Glutamatergic neuron (in vitro differentiated cells): Measurements from ENCODE around the gene C1RL. TPM values are rescaled to one million over a fixed set of nuclear protein-coding genes. Genes with fewer than 3 reads are reported as not detected.

Experiments used
- DNase-seq: peaks from one replicate; pipeline ENCODE4 v3.0.0; 2022
- H3K27ac Mint-ChIP-seq: one replicate; pipeline ENCODE4 v1.8.0; 2020; ENCODE audit warnings: mild to moderate bottlenecking, mixed read lengths, inconsistent platforms; ENCODE audit not compliant: unreplicated experiment
- H3K27me3 Mint-ChIP-seq: one replicate; pipeline ENCODE4 v1.8.0; 2020; ENCODE audit warnings: mild to moderate bottlenecking, moderate library complexity, mixed read lengths, inconsistent platforms; ENCODE audit not compliant: unreplicated experiment
- H3K36me3 Mint-ChIP-seq: one replicate; pipeline ENCODE4 v1.8.0; 2020; ENCODE audit warnings: mild to moderate bottlenecking, mixed read lengths, inconsistent platforms; ENCODE audit not compliant: unreplicated experiment
- H3K4me1 Mint-ChIP-seq: one replicate; pipeline ENCODE4 v1.8.0; 2020; ENCODE audit warnings: mild to moderate bottlenecking, low read depth, mixed read lengths, inconsistent platforms; ENCODE audit not compliant: unreplicated experiment
- H3K4me3 Mint-ChIP-seq: one replicate; pipeline ENCODE4 v1.8.0; 2020; ENCODE audit warnings: mild to moderate bottlenecking, mixed read lengths, inconsistent platforms; ENCODE audit not compliant: unreplicated experiment
- H3K9me3 Mint-ChIP-seq: one replicate; pipeline ENCODE4 v1.8.0; 2020; ENCODE audit warnings: mild to moderate bottlenecking, moderate library complexity, mixed read lengths, inconsistent platforms; ENCODE audit not compliant: unreplicated experiment
- total RNA-seq: library from RNA; stranded (reverse); fragmentation: NEBNext Ultra II Directional; extraction: Animal tissue kit (Norgen Biotek cat#: 25700); gene quantifications from one replicate; pipeline ENCODE4 v1.2.1, GENCODE V29; 2021; ENCODE audit not compliant: unreplicated experiment
- TF ChIP-seq, protein P1 (sequence below): fragments of 200-600 bp; sonication (generic); IDR thresholded peaks from one replicate; pipeline ENCODE4 v1.5.0; 2021; ENCODE audit not compliant: partially characterized antibody, unreplicated experiment

Gene C1RL
- total RNA-seq, 1 donor from 2014 or later: 12.8 TPM

- Mint-ChIP-seq H3K9me3 (peaks cover 5% of the 10 kb centered on the region), H3K4me1 (no peaks in the 10 kb centered on the region), H3K36me3 (peaks cover 21% of the 10 kb centered on the region), H3K4me3 (no peak overlapping the region), H3K27ac (no peak overlapping the region), H3K27me3 (peaks cover 5% of the 10 kb centered on the region)
- TF ChIP-seq, protein P1, sequence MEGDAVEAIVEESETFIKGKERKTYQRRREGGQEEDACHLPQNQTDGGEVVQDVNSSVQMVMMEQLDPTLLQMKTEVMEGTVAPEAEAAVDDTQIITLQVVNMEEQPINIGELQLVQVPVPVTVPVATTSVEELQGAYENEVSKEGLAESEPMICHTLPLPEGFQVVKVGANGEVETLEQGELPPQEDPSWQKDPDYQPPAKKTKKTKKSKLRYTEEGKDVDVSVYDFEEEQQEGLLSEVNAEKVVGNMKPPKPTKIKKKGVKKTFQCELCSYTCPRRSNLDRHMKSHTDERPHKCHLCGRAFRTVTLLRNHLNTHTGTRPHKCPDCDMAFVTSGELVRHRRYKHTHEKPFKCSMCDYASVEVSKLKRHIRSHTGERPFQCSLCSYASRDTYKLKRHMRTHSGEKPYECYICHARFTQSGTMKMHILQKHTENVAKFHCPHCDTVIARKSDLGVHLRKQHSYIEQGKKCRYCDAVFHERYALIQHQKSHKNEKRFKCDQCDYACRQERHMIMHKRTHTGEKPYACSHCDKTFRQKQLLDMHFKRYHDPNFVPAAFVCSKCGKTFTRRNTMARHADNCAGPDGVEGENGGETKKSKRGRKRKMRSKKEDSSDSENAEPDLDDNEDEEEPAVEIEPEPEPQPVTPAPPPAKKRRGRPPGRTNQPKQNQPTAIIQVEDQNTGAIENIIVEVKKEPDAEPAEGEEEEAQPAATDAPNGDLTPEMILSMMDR: no peak
- no peak for DNase-seq
Measured at GRCh38 chr12:7150356-7150755, 41.3 kb upstream of the C1RL start.

DNA sequence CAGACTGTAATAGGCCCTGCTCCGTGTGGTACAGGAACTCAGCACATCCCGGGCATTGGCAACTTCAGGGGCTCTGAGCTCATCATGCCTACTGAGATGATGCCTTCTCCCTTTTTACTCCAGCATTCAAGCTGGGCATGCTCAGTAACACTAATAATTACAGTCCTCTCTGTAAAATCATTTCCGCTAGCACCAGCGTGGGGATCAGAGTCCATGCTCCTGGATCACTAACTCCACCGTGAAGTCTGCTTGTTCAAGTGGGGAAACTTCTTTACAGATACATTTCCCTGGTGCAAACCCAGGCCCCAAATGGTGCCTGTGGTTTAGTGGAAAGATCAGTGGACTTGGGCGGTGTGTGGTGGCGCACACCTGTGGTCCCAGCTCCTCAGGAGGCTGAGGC is 37.9 kb upstream of the C1RL start:
- H3K27me3 Mint-ChIP-seq: peaks cover 8% of the 10 kb centered on the region
- H3K4me1 Mint-ChIP-seq: no peaks in the 10 kb centered on the region
- H3K27ac Mint-ChIP-seq: no peak overlapping the region
- no peak for DNase-seq
- TF ChIP-seq, protein P1: no peak
- peaks cover 11% of the 10 kb centered on the region for H3K9me3 Mint-ChIP-seq
- no peak overlapping the region for H3K4me3 Mint-ChIP-seq
- H3K36me3 Mint-ChIP-seq: peaks cover 10% of the 10 kb centered on the region

GRCh38 chr12:7146228-7146627 is 37.2 kb upstream of the C1RL start:
- no peaks in the 10 kb centered on the region for H3K4me1 Mint-ChIP-seq
- peaks cover 8% of the 10 kb centered on the region for H3K27me3 Mint-ChIP-seq
- DNase-seq: no peak
- H3K27ac Mint-ChIP-seq: no peak overlapping the region
- H3K4me3 Mint-ChIP-seq: peak overlapping the region; percentile 63
- peaks cover 11% of the 10 kb centered on the region for H3K9me3 Mint-ChIP-seq
- TF ChIP-seq, protein P1: no peak
- H3K36me3 Mint-ChIP-seq: peaks cover 17% of the 10 kb centered on the region

DNA sequence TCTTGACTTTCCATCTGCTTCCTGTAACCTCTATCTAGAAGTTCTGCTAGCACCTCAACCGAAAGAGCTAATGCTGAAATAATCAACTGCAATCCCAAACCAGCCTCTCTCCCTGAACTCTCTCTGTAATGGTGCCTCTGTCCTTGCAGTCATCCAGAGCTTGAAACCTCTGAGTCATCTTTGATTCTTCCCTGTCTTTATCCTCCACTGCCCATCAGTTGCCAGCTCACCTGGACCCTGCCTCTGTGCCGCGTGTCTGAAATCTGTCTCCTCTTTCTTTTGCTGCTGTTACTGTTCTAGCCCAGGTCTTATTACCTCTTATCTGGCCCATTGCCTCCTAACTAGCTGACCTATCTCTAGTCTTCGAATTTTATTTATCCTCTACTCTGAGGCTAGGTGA is 36.7 kb upstream of the C1RL start:
- no peak for DNase-seq
- no peak overlapping the region for H3K4me3 Mint-ChIP-seq
- H3K4me1 Mint-ChIP-seq: no peaks in the 10 kb centered on the region
- peaks cover 8% of the 10 kb centered on the region for H3K27me3 Mint-ChIP-seq
- H3K9me3 Mint-ChIP-seq: peaks cover 11% of the 10 kb centered on the region
- TF ChIP-seq, protein P1: no peak
- H3K27ac Mint-ChIP-seq: no peak overlapping the region
- peaks cover 18% of the 10 kb centered on the region for H3K36me3 Mint-ChIP-seq

- no peak overlapping the region for H3K27ac Mint-ChIP-seq
- H3K36me3 Mint-ChIP-seq: peaks cover 16% of the 10 kb centered on the region
- TF ChIP-seq, protein P1: peak; percentile 49
- H3K9me3 Mint-ChIP-seq: peaks cover 11% of the 10 kb centered on the region
- H3K27me3 Mint-ChIP-seq: peaks cover 8% of the 10 kb centered on the region
- no peaks in the 10 kb centered on the region for H3K4me1 Mint-ChIP-seq
- H3K4me3 Mint-ChIP-seq: no peak overlapping the region
- DNase-seq: no peak
Measured at GRCh38 chr12:7144414-7145120, 35.6 kb upstream of the C1RL start.
